GM18507 (cell line): ENCODE data around the gene TPT1.
A peak's percentile ranks its signal among the peaks of the same experiment; 100 is the strongest.
"Not testable (repeated sequence)": the region's sequence is repeated elsewhere in the genome, so short reads cannot be mapped to it uniquely, and the experiment has no call there.

Experiments used
- DNase-seq: peaks from one replicate; pipeline ENCODE4 v3.0.0; 2011; ENCODE audit warnings: low read depth; ENCODE audit not compliant: insufficient read length; ENCODE audit errors: extremely low spot score
- FAIRE-seq: peaks from 2 replicates; lab custom pipeline; 2011; peaks lifted over from hg19 to GRCh38; lab: Jason Lieb, UNC

The TPT1 gene

DNA sequence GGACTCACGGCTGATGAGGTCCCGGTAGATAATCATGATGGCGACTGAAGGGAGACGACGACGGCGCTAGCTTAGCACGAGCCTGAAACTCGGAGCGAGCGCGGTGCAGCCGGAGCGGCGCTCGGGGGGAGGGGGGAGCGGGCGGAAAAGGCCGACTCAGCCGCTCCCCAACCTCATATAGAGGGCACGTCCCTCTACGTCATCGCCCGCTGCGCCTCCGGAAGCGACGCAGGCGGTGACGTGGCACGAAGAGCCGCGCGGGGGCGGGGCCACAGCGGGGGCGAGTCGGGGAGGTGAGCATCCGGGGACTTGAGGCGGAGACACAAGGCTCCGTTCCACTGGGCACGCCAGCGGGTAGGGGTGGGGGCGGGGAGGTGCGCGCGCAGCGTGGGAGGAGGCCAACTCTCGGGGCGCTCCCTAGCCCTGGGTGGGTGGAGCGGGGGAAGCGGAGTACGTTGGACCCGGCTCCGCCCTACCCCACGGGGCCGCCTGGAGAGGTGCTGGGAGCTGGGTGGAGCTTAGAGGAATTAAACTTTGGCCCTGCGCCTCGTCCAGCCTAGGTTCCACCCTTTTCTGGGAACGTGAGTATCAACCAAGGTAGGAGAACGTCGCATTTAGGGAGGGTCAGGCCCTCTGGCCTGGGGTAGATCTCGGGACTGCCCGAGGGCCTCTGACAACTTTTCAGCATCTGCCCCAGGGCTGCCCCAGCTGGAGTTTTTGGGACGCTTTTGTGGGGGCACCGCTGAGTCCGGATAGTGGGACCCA is at the start of gene TPT1:
Gene TPT1, minus strand, starts transcription at position 150 of the 765 bp plus-strand sequence. Its CDS starts 114 bp downstream, at position 36.
- FAIRE-seq = peak; percentile 93
- peak; percentile 99 for DNase-seq

DNA sequence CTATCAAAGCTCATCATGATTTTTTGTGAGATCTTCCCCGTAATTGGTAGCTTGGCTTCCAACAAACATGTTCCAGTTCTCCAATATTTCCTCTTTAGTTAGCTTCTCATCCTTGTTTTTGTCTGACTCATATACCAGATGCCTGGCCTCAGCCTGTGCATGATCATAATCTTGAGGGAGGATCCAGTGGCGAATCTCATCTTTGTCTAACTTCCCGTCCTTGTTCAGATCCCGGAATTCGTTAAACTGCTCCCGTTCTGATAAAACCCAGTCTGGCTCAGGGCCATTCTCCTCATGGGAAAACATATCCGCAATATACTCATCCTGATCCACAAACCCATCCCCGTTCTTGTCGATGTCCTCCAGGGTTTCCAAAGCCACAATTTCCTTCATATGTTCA is 49.4 kb upstream of the TPT1 start:
- FAIRE-seq = not testable (repeated sequence)

GRCh38 chr13:45388664-45389063 is 47.7 kb upstream of the TPT1 start:
- DNase-seq (no peak), FAIRE-seq (no peak)

More for the DNA sequence above, 49.4 kb upstream of the TPT1 start:
- not testable (repeated sequence) for DNase-seq

DNA sequence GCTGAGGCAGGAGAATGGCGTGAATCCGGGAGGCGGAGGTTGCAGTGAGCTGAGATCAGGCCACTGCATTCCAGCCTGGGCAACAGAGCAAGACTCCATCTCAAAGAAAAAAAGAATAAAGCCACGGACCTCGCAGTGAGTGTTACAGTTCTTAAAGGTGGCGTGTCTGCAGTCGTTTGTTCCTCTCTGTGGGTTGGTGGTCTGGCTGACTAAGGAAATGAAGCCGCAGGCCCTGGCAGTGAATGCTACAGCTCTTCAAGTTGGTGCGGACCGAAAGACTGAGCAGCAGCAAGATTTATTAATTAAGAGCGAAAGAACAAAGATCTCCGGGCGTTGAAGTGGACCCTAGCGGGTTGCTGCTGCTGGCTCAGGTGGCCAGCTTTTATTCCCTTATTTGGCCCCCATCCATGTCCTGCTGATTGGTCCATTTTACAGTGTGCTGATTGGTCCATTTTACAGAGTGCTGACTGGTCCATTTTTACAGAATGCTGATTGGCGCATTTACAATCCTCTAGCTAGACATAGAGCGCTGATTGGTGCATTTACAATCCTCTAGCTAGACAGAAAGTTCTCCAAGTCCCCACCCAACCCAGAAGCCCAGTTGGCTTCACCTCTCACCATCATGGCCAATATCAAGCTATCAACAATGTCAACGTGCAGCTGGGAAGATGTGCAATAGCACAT is 46.1 kb upstream of the TPT1 start:
- not testable (repeated sequence) for FAIRE-seq, DNase-seq

DNA sequence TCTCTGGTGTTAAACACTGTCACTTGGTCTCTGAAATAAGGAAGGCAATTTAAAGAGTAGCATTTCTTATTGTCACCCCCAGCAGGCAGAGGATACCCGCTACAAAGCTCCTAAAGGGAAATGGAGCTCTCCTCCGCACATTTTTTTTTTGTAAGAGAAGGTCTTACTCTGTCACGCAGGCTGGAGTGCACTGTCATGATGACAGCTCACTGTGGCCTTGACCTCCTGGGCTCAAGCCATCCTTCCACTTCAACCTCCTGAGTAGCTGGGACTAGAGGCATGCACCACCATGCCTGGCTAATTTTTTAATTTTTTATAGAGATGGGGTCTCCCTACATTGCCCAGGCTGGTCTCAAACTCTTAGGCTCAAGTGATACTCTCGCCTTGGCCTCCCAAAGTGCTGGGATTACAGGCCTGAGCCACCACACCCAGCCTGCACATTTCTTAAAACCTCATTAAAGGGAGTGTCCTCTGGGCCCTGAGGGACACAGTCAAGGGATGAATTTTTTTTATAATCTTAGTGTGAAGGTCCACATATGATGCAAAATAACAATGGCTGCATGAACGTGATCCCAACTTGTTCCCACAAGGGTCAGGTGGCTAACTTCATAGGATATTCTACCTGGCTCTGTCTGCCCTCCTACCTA is 45.0 kb upstream of the TPT1 start:
- DNase-seq = no peak
- FAIRE-seq = no peak

- no peak for FAIRE-seq
Measured at GRCh38 chr13:45385320-45385719, 44.3 kb upstream of the TPT1 start.

GRCh38 chr13:45384474-45385174 is 43.6 kb upstream of the TPT1 start:
- no peak for DNase-seq
- no peak for FAIRE-seq

More at GRCh38 chr13:45385320-45385719, 44.3 kb upstream of the TPT1 start:
- no peak for DNase-seq

DNA sequence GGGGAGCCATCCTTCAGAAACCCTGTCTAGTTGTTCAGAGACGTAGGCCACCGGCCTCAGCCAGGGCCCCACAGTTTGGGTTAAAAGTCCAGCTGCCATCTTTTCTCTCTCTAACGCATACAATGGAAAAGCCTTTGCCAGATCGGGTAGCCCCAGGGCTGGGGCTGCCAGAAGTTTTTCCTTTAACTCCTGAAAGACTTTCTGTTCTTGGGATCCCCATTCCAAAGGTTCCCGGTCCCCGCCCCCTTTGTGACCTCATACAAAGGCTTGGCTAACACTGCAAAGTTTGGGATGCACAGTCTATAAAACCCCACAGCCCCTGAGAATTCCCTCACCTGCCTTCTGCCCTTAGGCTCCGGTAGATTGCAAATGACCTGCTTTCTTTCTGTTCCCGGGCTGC is 41.8 kb upstream of the TPT1 start:
- not testable (repeated sequence) for FAIRE-seq, DNase-seq

GRCh38 chr13:45381196-45381595 is 40.2 kb upstream of the TPT1 start:
- no peak for FAIRE-seq

GRCh38 chr13:45380708-45381107 is 39.7 kb upstream of the TPT1 start:
- DNase-seq, FAIRE-seq: not testable (repeated sequence)

More at GRCh38 chr13:45381196-45381595, 40.2 kb upstream of the TPT1 start:
- no peak for DNase-seq

DNA sequence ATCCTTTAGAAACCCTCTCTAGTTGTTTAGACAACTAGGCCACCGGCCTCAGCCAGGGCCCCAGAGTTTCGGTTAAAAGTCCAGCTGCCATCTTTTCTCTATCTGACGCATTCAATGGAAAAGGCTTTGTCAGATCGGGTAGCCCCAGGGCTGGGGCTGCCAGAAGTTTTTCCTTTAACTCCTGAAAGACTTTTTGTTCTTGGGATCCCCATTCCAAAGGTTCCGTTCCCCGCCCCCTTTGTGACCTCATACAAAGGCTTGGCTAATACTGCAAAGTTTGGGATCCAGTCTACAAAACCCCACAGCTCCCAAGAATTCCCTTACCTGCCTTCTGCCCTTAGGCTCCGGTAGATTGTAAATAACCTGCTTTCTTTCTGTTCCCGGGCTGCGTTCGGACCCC is 38.5 kb upstream of the TPT1 start:
- DNase-seq, FAIRE-seq: not testable (repeated sequence)

GRCh38 chr13:45378786-45379185 is 37.8 kb upstream of the TPT1 start:
- FAIRE-seq, DNase-seq: not testable (repeated sequence)

- DNase-seq, FAIRE-seq: not testable (repeated sequence)
Measured at GRCh38 chr13:45377314-45377713, 36.3 kb upstream of the TPT1 start.

DNA sequence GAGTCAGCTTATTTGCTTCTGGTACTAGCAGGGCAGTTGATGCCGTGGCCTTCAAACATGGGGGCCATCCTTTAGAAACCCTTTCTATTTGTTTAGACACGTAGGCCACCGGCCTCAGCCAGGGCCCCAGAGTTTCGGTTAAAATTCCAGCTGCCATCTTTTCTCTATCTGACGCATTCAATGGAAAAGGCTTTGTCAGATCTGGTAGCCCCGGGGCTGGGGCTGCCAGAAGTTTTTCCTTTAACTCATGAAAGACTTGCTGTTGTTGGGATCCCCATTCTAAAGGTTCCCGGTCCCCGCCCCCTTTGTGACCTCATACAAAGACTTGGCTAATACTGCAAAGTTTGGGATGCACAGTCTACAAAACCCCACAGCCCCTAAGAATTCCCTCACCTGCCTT is 35.7 kb upstream of the TPT1 start:
- not testable (repeated sequence) for DNase-seq, FAIRE-seq

- FAIRE-seq = no peak
- DNase-seq = no peak
Measured at GRCh38 chr13:45374917-45375316, 33.9 kb upstream of the TPT1 start.

DNA sequence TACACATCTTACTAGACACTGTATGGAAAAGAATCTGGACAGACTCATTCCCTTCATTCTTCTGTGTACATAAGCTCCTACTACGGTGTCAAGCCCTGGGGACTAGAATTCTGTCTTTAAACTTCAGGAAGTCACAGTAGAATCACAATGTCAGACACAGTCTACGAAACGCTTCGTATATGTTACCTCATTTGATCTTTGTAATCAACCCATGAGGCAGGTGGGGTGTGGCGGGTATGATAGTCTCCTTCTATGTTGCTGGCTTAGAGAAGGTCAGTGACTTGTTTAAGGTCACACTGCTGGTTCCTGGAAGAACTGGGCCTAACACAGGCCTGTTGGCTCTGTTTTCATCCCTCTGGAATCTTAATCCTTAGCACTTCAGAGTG is 32.2 kb upstream of the TPT1 start:
- no peak for DNase-seq
- no peak for FAIRE-seq

- FAIRE-seq (no peak), DNase-seq (no peak)
Measured at GRCh38 chr13:45372189-45373161, 31.5 kb upstream of the TPT1 start.

DNA sequence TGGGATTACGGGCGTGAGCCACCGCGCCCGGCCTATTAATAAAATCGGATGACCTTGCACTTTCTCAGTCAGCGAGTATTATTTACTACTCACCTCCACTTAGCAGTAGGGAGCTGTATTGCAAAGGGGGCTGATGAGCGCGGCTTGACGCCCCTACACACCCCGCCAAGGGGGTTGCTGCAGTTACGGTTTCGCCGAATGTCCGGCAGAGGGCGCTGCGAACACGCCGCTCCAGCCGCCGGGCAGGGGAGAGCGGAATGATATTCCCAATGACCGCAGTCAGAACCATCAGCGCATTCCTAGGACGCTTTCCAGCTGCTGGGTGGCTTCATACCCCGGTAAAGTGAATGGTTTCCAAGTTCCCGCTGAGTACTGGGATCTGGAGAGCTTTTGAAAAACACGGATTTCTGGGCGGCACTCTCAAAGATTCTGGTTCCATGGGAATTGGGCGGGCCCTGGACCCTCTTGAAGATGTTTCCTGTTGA is 30.0 kb upstream of the TPT1 start:
- FAIRE-seq = peak; percentile 72
- DNase-seq = peak; percentile 49
